AG08396 (cell line): Measurements from ENCODE around the gene CORO7.
"Not testable (repeated sequence)": the region's sequence is repeated elsewhere in the genome, so short reads cannot be mapped to it uniquely, and the experiment has no call there.

Experiments
- DNase-seq: peaks from one replicate; pipeline ENCODE4 v3.0.0; 2012; ENCODE audit warnings: low spot score, mixed read lengths

The CORO7 gene

GRCh38 chr16:4336701-4337539 is 79.5 kb downstream of the CORO7 start:
- DNase-seq: no peak

GRCh38 chr16:4334724-4335495 is 81.5 kb downstream of the CORO7 start:
- DNase-seq: no peak

GRCh38 chr16:4333714-4334113 is 82.7 kb downstream of the CORO7 start:
- not testable (repeated sequence) for DNase-seq

- DNase-seq: no peak
Measured at GRCh38 chr16:4333308-4333638, 83.1 kb downstream of the CORO7 start.

- no peak for DNase-seq
Measured at GRCh38 chr16:4332623-4333307, 83.6 kb downstream of the CORO7 start.

- DNase-seq: no peak
Measured at GRCh38 chr16:4332083-4332482, 84.3 kb downstream of the CORO7 start.

- DNase-seq: peak; percentile 93
Measured at GRCh38 chr16:4330277-4330874, 86.0 kb downstream of the CORO7 start.

- no peak for DNase-seq
Measured at GRCh38 chr16:4328782-4329775, 87.3 kb downstream of the CORO7 start.

- peak; percentile 91 for DNase-seq
Measured at GRCh38 chr16:4328046-4328781, 88.2 kb downstream of the CORO7 start.

- no peak for DNase-seq
Measured at GRCh38 chr16:4327386-4328045, 88.9 kb downstream of the CORO7 start.

- DNase-seq: no peak
Measured at GRCh38 chr16:4325253-4325758, 91.1 kb downstream of the CORO7 start.

GRCh38 chr16:4324492-4325252 is 91.7 kb downstream of the CORO7 start:
- no peak for DNase-seq

- peak; percentile 89 for DNase-seq
Measured at GRCh38 chr16:4323845-4324488, 92.4 kb downstream of the CORO7 start.

GRCh38 chr16:4323071-4323844 is 93.1 kb downstream of the CORO7 start:
- no peak for DNase-seq

- DNase-seq: no peak
Measured at GRCh38 chr16:4322121-4323052, 94.0 kb downstream of the CORO7 start.
